Measurements from ENCODE around the gene DISP3.

DISP3 gene

GRCh38 chr1:11515368-11516300 lies 36.7 kb downstream of the DISP3 start:
- no peak for DNase-seq

- DNase-seq: no peak
These were observed 38.1 kb downstream of the DISP3 start for GRCh38 chr1:11516961-11517635.

GRCh38 chr1:11518016-11518701 lies 39.2 kb downstream of the DISP3 start:
- no peak for DNase-seq

GRCh38 chr1:11518791-11519628 lies 40.1 kb downstream of the DISP3 start:
- DNase-seq: no peak

- no peak for DNase-seq
These were observed 40.7 kb downstream of the DISP3 start for GRCh38 chr1:11519629-11520031.

GRCh38 chr1:11520531-11521233 lies 41.7 kb downstream of the DISP3 start:
- DNase-seq: no peak

GRCh38 chr1:11521582-11522399 lies 42.8 kb downstream of the DISP3 start:
- no peak for DNase-seq

- no peak for DNase-seq
These were observed 43.7 kb downstream of the DISP3 start for GRCh38 chr1:11522400-11523235.

GRCh38 chr1:11523261-11523660 lies 44.3 kb downstream of the DISP3 start:
- DNase-seq: no peak

GRCh38 chr1:11523746-11524464 lies 45.0 kb downstream of the DISP3 start:
- no peak for DNase-seq

GRCh38 chr1:11524465-11525150 lies 45.7 kb downstream of the DISP3 start:
- no peak for DNase-seq

GRCh38 chr1:11525151-11525505 lies 46.2 kb downstream of the DISP3 start:
- DNase-seq: no peak

- no peak for DNase-seq
These were observed 46.6 kb downstream of the DISP3 start for GRCh38 chr1:11525516-11525915.

- no peak for DNase-seq
These were observed 47.3 kb downstream of the DISP3 start for GRCh38 chr1:11526071-11526895.

- no peak for DNase-seq
These were observed 48.8 kb downstream of the DISP3 start for GRCh38 chr1:11527541-11528452.

- DNase-seq: no peak
These were observed 49.8 kb downstream of the DISP3 start for GRCh38 chr1:11528611-11529261.

Measured in right kidney (tissue), 1 donor.